Stimulated activated CD8-positive, alpha-beta memory T cell treated with anti-CD3 and anti-CD28 coated beads, Interleukin-2, amount 100 ng/mL, for 1 hour (primary cell): Measurements from ENCODE around the gene ABCA9.

Source experiments
- DNase-seq, 2 donors: peaks; one replicate each; pipeline ENCODE4 v3.0.0-alpha.2; 2020; ENCODE audit warnings: low read depth in 2 of 2

Gene ABCA9

DNA sequence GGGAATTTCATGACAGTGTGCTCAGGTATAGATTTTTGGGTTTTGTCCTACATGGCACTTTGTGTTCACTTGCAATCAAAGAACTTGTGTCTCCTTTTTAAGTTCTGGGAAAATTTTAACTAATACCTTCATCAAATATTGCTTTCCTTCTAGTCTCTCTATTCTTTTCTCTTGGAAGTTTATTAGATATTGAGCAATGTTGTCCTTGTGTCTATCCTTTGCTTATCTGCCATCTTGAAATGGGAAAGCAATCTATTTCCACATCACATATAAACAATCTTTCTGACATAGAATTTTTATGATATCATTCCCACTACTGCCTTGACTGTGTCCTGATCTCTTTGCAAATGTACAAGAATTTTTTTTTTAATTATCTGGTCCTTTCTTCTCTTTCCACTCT lies 4.4 kb upstream of the ABCA9 start:
- DNase-seq = no peak

- no peak for DNase-seq
Observed at GRCh38 chr17:69064476-69064875, 3.7 kb upstream of the ABCA9 start.

- DNase-seq = no peak
Observed at GRCh38 chr17:69064001-69064400, 3.3 kb upstream of the ABCA9 start.

GRCh38 chr17:69062860-69063581 lies 2.3 kb upstream of the ABCA9 start:
- no peak for DNase-seq

- DNase-seq = no peak
Observed at GRCh38 chr17:69061721-69062556, 1.2 kb upstream of the ABCA9 start.

GRCh38 chr17:69059458-69060175 lies 1.1 kb downstream of the ABCA9 start:
- no peak for DNase-seq

- DNase-seq = no peak
Observed at GRCh38 chr17:69058165-69058564, 2.6 kb downstream of the ABCA9 start.

GRCh38 chr17:69057280-69057679 lies 3.4 kb downstream of the ABCA9 start:
- no peak for DNase-seq

DNA sequence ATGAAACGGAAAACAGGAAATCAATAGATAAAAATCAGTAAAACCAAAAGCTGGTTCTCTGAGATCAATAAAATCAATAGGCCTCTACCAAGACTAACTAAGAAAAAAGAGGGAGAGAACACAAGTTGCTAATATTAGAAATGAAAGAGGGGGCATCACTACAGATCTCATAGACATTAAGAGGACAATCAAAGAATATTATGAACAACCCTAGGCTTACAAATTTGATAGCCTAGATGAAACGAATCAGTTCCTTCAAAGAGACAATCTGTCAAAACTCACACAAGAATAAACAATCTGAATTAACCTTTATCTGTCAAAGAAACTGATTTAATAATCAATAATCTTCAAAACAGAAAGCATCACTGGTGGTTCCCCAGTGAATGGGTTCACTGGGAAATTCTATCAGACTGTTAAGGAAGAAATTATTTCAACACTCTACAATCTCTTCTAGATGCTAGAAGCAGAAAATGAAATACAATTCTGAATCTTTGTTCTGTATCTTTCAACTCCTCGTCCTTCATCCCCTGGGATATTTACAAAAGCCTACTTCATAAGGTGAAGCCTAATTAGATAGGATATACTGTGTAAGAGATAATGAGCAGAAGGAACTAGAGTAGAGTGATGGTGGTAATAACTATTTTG lies 4.4 kb downstream of the ABCA9 start:
- no peak for DNase-seq

- no peak for DNase-seq
Observed at GRCh38 chr17:69055334-69055733, 5.4 kb downstream of the ABCA9 start.

- DNase-seq = no peak
Observed at GRCh38 chr17:69050999-69051775, 9.5 kb downstream of the ABCA9 start.

GRCh38 chr17:69048634-69049033 lies 12.1 kb downstream of the ABCA9 start:
- no peak for DNase-seq

- no peak for DNase-seq
Observed at GRCh38 chr17:69047368-69048263, 13.1 kb downstream of the ABCA9 start.

GRCh38 chr17:69046121-69046807 lies 14.5 kb downstream of the ABCA9 start:
- no peak for DNase-seq

DNA sequence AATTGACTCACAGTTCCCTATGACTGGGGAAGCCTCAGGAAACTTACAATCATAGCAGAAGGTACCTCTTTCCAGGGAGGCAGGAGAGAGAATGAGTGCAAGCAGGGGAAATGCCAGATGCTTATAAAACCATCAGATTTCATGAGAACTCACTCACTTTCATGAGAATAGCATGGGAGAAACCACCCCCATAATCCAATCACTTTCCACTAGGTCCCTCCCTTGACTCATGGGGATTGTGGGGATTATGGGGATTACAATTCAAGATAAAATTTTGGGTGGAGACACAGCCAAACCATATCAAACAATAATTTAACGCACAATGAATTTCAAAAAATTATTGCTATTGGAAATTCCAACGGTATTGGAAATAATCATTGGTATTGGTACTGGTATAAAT lies 15.1 kb downstream of the ABCA9 start:
- DNase-seq = no peak

DNA sequence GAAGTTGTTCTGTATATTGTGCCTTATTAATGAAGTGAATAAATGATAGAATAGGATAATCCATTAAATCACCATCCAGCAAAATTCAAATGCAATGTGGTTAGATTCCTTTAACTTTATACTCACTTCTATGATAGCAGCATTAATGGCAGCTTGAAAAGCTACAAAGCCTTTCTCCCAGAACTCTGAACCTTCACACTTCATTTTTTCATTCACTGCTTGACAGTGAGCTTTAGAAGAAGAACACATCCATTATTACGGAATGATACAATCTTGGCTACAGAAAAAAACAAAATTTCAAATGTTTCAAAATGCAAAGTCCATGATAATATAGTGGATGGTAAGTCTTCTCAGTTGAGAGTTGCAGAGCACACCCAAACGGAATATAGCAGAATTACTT lies 16.4 kb downstream of the ABCA9 start:
- DNase-seq = no peak

DNA sequence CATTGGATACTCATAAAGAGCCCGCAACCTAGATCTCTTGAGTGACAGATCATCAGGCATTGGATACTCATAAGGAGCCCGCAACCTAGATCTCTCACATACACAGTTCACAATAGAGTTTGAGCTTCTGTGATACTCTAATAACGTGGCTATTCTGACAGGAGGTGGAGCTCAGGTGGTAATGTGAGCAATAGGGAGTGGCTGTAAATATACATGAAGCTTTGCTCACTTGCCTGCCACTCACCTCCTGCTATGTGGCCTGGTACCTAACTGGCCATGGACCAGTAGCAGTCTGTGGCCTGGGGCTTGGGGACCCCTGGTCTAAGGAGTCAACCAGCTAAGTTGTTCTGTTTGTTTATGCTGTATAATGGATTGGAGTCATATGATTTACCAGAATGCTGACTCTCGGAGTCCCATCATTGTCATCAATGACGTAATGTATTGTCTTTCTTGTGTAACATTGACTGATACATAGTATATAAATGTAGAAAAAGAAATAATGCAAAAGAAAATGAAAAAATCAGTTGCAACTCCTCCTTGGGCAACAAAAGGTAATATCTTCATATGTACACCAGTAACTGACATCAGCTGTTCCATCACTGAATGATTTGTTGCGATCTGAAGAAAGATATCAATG lies 17.5 kb downstream of the ABCA9 start:
- DNase-seq = no peak

- no peak for DNase-seq
Observed at GRCh38 chr17:69042308-69042707, 18.4 kb downstream of the ABCA9 start.

- no peak for DNase-seq
Observed at GRCh38 chr17:69031839-69032238, 28.9 kb downstream of the ABCA9 start.
